Fibroblast of pulmonary artery (primary cell): ENCODE results near the gene COBLL1.

ENCODE experiments used
- DNase-seq: peaks from one replicate; pipeline ENCODE4 v3.0.0-alpha.2; 2010; ENCODE audit warnings: low read depth
- H3K4me3 ChIP-seq: replicated peaks from 2 replicates; pipeline ENCODE4 v1.5.1; 2011; ENCODE audit warnings: low read depth, mild to moderate bottlenecking, control low read depth, low read length, moderate library complexity
- CTCF ChIP-seq: IDR thresholded peaks from 2 replicates; pipeline ENCODE4 v1.5.1; 2011; ENCODE audit warnings: mild to moderate bottlenecking, control low read depth, low read length, inconsistent platforms; ENCODE audit errors: missing control alignments

COBLL1 gene

GRCh38 chr2:164812378-164812777, 29.2 kb downstream of the COBLL1 start:
- no peak overlapping the region for H3K4me3 ChIP-seq
- no peak for TF ChIP-seq CTCF
- DNase-seq, result no peak

GRCh38 chr2:164811819-164812218, 29.8 kb downstream of the COBLL1 start:
- DNase-seq, result no peak
- TF ChIP-seq CTCF, result no peak

GRCh38 chr2:164810843-164811242, 30.8 kb downstream of the COBLL1 start:
- H3K4me3 ChIP-seq, result no peak overlapping the region
- DNase-seq, result peak; percentile 52
- TF ChIP-seq CTCF, result no peak

More at GRCh38 chr2:164811819-164812218, 29.8 kb downstream of the COBLL1 start:
- no peak overlapping the region for H3K4me3 ChIP-seq

- peak; percentile 62 for DNase-seq
- H3K4me3 ChIP-seq, result no peak overlapping the region
- no peak for TF ChIP-seq CTCF
Observed at GRCh38 chr2:164808776-164809175, 32.8 kb downstream of the COBLL1 start.

GRCh38 chr2:164803776-164804466, 37.7 kb downstream of the COBLL1 start:
- DNase-seq, result peak; percentile 33
- no peak for TF ChIP-seq CTCF

GRCh38 chr2:164802095-164802707, 39.4 kb downstream of the COBLL1 start:
- no peak overlapping the region for H3K4me3 ChIP-seq
- TF ChIP-seq CTCF, result no peak
- no peak for DNase-seq

More at GRCh38 chr2:164803776-164804466, 37.7 kb downstream of the COBLL1 start:
- H3K4me3 ChIP-seq, result no peak overlapping the region
